Effector memory CD8-positive, alpha-beta T cell (primary cell): ENCODE results near the gene TRIM6.

Experiments used
- ATAC-seq: fragments of 150-1000 bp; cut with Tn5 transposase; replicated peaks from 2 replicates; pipeline ENCODE4 v1.10.0; 2021; ENCODE audit warnings: mild to moderate bottlenecking, moderate library complexity
- DNase-seq, 3 experiments: peaks; one replicate each; pipeline ENCODE4 v3.0.0; 2021
- H3K27ac Mint-ChIP-seq, 2 donors: one replicate each; pipeline ENCODE4 v1.8.0; 2022; ENCODE audit warnings: mild to moderate bottlenecking in 2 of 2, mixed read lengths in 2 of 2, moderate library complexity in 2 of 2
- H3K27me3 Mint-ChIP-seq, 2 donors: one replicate each; pipeline ENCODE4 v1.8.0; 2022; ENCODE audit warnings: mixed read lengths in 2 of 2
- H3K36me3 Mint-ChIP-seq: one replicate; pipeline ENCODE4 v1.8.0; 2022; ENCODE audit warnings: mild to moderate bottlenecking, moderate library complexity, mixed read lengths; ENCODE audit not compliant: insufficient read depth
- H3K4me1 Mint-ChIP-seq, 2 donors: one replicate each; pipeline ENCODE4 v1.8.0; 2022; ENCODE audit warnings: low read depth in 2 of 2, mixed read lengths in 2 of 2
- H3K4me3 Mint-ChIP-seq, 2 donors: one replicate each; pipeline ENCODE4 v1.8.0; 2022; ENCODE audit warnings: mild to moderate bottlenecking in 2 of 2, mixed read lengths in 2 of 2, moderate library complexity in 2 of 2
- H3K9me3 Mint-ChIP-seq, 2 donors: one replicate each; pipeline ENCODE4 v1.8.0; 2022; ENCODE audit warnings: mixed read lengths in 2 of 2

Gene TRIM6

DNA sequence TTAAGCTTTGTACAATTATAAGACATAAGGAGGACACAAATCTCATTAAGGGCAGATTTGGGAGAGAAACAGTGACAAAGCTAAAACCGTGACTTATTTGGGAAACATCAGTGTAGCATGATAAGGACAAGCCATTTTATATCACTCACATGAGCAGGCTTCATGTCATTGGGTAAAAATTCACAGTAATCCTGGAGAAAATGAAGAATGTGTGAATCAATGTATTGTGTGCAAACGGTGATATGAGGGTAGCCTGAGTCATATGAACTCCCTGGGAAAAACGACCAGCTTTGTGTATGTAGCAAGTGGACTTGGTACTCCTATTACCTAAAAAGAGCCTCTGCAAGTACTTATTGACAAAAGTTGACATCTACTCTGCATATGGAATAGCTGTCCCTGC, 22.4 kb downstream of the TRIM6 start:
- no peak for ATAC-seq
- H3K4me1 Mint-ChIP-seq, result peaks cover 0 to under 1% of the 10 kb centered on the region in 2 donors

GRCh38 chr11:5620651-5621521, 24.4 kb downstream of the TRIM6 start:
- DNase-seq (no peak), ATAC-seq (no peak)
- Mint-ChIP-seq H3K4me1 (peaks cover 12 to 13% of the 10 kb centered on the region in 2 donors), H3K27ac (no peak overlapping the region), H3K27me3 (no peaks in the 10 kb centered on the region), H3K36me3 (no peaks in the 10 kb centered on the region), H3K9me3 (no peaks in the 10 kb centered on the region), H3K4me3 (no peak overlapping the region)

More for the DNA sequence above, 22.4 kb downstream of the TRIM6 start:
- Mint-ChIP-seq H3K36me3 (no peaks in the 10 kb centered on the region), H3K4me3 (no peak overlapping the region), H3K9me3 (no peaks in the 10 kb centered on the region), H3K27ac (no peak overlapping the region), H3K27me3 (no peaks in the 10 kb centered on the region)
- DNase-seq, result no peak

- Mint-ChIP-seq H3K36me3 (no peaks in the 10 kb centered on the region), H3K9me3 (no peaks in the 10 kb centered on the region), H3K27ac (no peak overlapping the region), H3K4me1 (peaks cover 16 to 17% of the 10 kb centered on the region in 2 donors), H3K27me3 (no peaks in the 10 kb centered on the region), H3K4me3 (no peak overlapping the region)
- DNase-seq, result no peak
- no peak for ATAC-seq
Observed at GRCh38 chr11:5621580-5621979, 25.1 kb downstream of the TRIM6 start.

GRCh38 chr11:5622802-5623201, 26.4 kb downstream of the TRIM6 start:
- Mint-ChIP-seq H3K36me3 (no peaks in the 10 kb centered on the region), H3K9me3 (no peaks in the 10 kb centered on the region), H3K27ac (no peak overlapping the region), H3K4me1 (peaks cover 24 to 26% of the 10 kb centered on the region in 2 donors), H3K27me3 (no peaks in the 10 kb centered on the region), H3K4me3 (no peak overlapping the region)
- DNase-seq (no peak), ATAC-seq (no peak)

DNA sequence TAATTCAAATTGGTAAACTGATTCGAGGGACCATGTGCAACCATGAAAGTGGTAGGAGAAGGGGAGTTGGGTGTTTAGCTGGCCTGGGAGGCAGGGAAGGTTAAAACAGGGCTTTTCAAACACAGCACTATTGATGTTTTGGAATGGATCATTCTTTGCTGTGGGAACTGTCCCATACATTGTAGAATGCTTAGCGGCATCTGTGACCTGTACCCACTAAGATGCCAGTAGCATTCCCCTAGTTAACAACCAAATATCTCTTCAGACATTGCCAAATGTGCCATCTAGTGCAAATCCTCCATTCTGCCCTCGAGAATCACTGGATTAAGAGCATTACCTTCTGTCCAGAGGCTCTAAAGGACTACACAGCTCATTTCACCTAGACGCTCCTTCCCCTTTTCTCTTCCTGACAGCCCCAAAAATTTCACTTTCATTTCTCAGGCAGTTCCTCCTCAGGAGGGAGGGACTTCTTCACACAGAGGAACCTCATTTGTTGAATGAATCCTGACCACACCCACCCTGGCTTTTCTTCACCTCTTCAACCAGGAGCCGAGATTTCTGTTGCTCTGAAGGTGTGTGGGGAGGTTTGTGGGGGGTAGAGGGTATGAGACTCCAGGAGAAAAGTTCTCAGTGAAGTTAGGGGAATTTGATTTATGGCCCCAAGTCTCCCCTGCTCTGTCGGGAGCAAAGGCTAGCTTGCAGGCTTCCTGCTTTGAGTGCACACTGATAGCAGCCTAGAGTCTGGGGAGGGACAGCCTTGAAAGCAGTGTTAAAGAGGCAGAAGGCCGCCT, 28.2 kb downstream of the TRIM6 start, which contains the start of gene TRIM34:
Gene TRIM34, plus strand, starts transcription at position 513 of the 791 bp plus-strand sequence. CDS start 7,331 bp downstream, outside the sequence.
- Mint-ChIP-seq H3K4me1 (peaks cover 29 to 30% of the 10 kb centered on the region in 2 donors), H3K9me3 (no peaks in the 10 kb centered on the region), H3K4me3 (peak within 1 kb of the TSS; percentile 77 to 83), H3K36me3 (no peaks in the 10 kb centered on the region), H3K27me3 (no peaks in the 10 kb centered on the region), H3K27ac (peak within 1 kb of the TSS; percentile 81 to 94)
- peak; percentile 97 for ATAC-seq
- peak; percentile 45 to 57 (median 50) for DNase-seq

- Mint-ChIP-seq H3K36me3 (no peaks in the 10 kb centered on the region), H3K27me3 (no peaks in the 10 kb centered on the region), H3K9me3 (no peaks in the 10 kb centered on the region), H3K4me1 (peaks cover 31 to 33% of the 10 kb centered on the region in 2 donors), H3K4me3 (peak overlapping the region; percentile 77 to 83), H3K27ac (peak overlapping the region; percentile 81 to 94)
- ATAC-seq (no peak), DNase-seq (no peak)
Observed at GRCh38 chr11:5625281-5625680, 28.8 kb downstream of the TRIM6 start.

- Mint-ChIP-seq H3K27me3 (no peaks in the 10 kb centered on the region), H3K4me1 (peaks cover 31 to 40% of the 10 kb centered on the region in 2 donors), H3K36me3 (no peaks in the 10 kb centered on the region), H3K9me3 (no peaks in the 10 kb centered on the region), H3K4me3 (peak overlapping the region; percentile 77 to 83), H3K27ac (peak overlapping the region; percentile 81 to 94)
- ATAC-seq (no peak), DNase-seq (no peak)
Observed at GRCh38 chr11:5626196-5626595, 29.8 kb downstream of the TRIM6 start.

- no peak overlapping the region for H3K27ac Mint-ChIP-seq
- DNase-seq (no peak), ATAC-seq (no peak)
- peaks cover 24 to 36% of the 10 kb centered on the region in 2 donors for H3K4me1 Mint-ChIP-seq
- H3K9me3 Mint-ChIP-seq, result no peaks in the 10 kb centered on the region
- H3K36me3 Mint-ChIP-seq, result peaks cover 34% of the 10 kb centered on the region
- no peak overlapping the region for H3K4me3 Mint-ChIP-seq
- H3K27me3 Mint-ChIP-seq, result no peaks in the 10 kb centered on the region
Observed at GRCh38 chr11:5631417-5631816, 35.0 kb downstream of the TRIM6 start.

- H3K4me1 Mint-ChIP-seq, result peaks cover 20 to 30% of the 10 kb centered on the region in 2 donors
- peaks cover 38% of the 10 kb centered on the region for H3K36me3 Mint-ChIP-seq
- no peaks in the 10 kb centered on the region for H3K27me3 Mint-ChIP-seq
- ATAC-seq (no peak), DNase-seq (no peak)
- H3K4me3 Mint-ChIP-seq, result no peak overlapping the region
- H3K9me3 Mint-ChIP-seq, result no peaks in the 10 kb centered on the region
- H3K27ac Mint-ChIP-seq, result no peak overlapping the region
Observed at GRCh38 chr11:5631969-5632635, 35.7 kb downstream of the TRIM6 start.

GRCh38 chr11:5639953-5640352, 43.5 kb downstream of the TRIM6 start:
- Mint-ChIP-seq H3K4me3 (no peak overlapping the region), H3K4me1 (peaks cover 0 to 3% of the 10 kb centered on the region in 2 donors), H3K9me3 (no peaks in the 10 kb centered on the region), H3K27ac (peak overlapping the region in 1 of 2 donors; percentile 55), H3K36me3 (peaks cover 42% of the 10 kb centered on the region), H3K27me3 (no peaks in the 10 kb centered on the region)
- no peak for DNase-seq
- ATAC-seq, result no peak

DNA sequence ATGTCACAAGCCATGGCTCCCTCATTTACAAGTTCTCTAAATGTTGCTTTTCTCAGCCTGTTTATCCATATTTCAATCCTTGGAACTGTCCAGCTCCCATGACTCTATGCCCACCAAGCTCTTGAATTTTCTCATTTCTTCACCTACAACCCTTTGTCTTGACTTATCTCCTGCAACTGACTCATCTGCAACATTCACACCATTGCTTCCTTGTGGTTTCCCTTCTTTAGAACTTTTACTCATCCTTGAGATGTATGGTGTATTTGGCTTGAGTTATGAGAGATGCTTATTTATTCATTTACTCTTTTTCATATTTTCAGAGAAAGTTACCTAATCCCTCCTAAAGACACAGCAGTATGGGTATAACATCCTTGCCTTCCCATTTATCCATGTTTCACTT, 47.1 kb downstream of the TRIM6 start:
- no peak for DNase-seq
- no peak for ATAC-seq
- Mint-ChIP-seq H3K9me3 (no peaks in the 10 kb centered on the region), H3K27ac (peak overlapping the region in 1 of 2 donors; percentile 61), H3K36me3 (peaks cover 21% of the 10 kb centered on the region), H3K27me3 (no peaks in the 10 kb centered on the region), H3K4me3 (no peak overlapping the region), H3K4me1 (peaks cover 0 to 3% of the 10 kb centered on the region in 2 donors)

DNA sequence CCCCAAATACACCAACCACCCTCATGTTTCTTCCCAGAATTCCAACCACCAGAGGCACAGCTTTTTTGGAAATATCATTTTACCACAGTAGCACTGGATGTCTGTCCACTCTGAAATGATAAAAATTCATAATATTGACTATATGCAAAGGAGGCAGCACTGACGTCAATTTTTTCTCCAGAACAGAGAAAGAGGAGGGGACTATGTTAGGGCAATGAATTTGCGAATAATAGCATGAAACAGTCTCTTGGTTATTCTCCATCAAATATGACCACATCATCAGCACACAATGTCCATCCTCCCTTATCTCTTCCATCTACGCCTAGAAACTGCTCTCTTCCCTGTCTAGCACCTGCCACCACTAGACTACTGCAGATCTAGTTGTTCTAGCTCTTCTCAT, 49.7 kb downstream of the TRIM6 start:
- ATAC-seq, result no peak
- no peaks in the 10 kb centered on the region for H3K27me3 Mint-ChIP-seq
- no peak overlapping the region for H3K27ac Mint-ChIP-seq
- DNase-seq, result no peak
- H3K36me3 Mint-ChIP-seq, result peaks cover 20% of the 10 kb centered on the region
- H3K4me1 Mint-ChIP-seq, result peaks cover 0 to 3% of the 10 kb centered on the region in 2 donors
- no peaks in the 10 kb centered on the region for H3K9me3 Mint-ChIP-seq
- no peak overlapping the region for H3K4me3 Mint-ChIP-seq

GRCh38 chr11:5655474-5655873, 59.0 kb downstream of the TRIM6 start:
- Mint-ChIP-seq H3K4me3 (no peak overlapping the region), H3K9me3 (peaks cover 0 to 1% of the 10 kb centered on the region in 2 donors), H3K27me3 (no peaks in the 10 kb centered on the region), H3K4me1 (no peaks in the 10 kb centered on the region), H3K36me3 (no peaks in the 10 kb centered on the region), H3K27ac (no peak overlapping the region)
- ATAC-seq, result no peak
- no peak for DNase-seq
